Upper lobe of right lung (tissue), 1 donor: ENCODE results near the gene CD58. TPM values are rescaled to one million over a fixed set of nuclear protein-coding genes. Genes with fewer than 3 reads are reported as not detected.

Experiments used
- ATAC-seq: fragments of 200-7000 bp; cut with Tn5 transposase; one replicate; pipeline ENCODE4 v1.9.1; 2020; ENCODE audit warnings: mild to moderate bottlenecking, moderate library complexity
- DNase-seq: peaks from one replicate; pipeline ENCODE4 v3.0.0-alpha.2; 2020
- H3K27ac ChIP-seq: fragments of 200-600 bp; one replicate; pipeline ENCODE4 v1.8.0; 2022
- H3K27me3 ChIP-seq: fragments of 200-600 bp; one replicate; pipeline ENCODE4 v1.8.0; 2022; ENCODE audit warnings: mild to moderate bottlenecking
- H3K36me3 ChIP-seq: fragments of 200-600 bp; one replicate; pipeline ENCODE4 v1.8.0; 2022
- H3K4me1 ChIP-seq: fragments of 200-600 bp; one replicate; pipeline ENCODE4 v1.8.0; 2022
- H3K4me3 ChIP-seq: fragments of 200-600 bp; one replicate; pipeline ENCODE4 v1.8.0; 2022; ENCODE audit warnings: mild to moderate bottlenecking
- H3K9me3 ChIP-seq: fragments of 200-600 bp; one replicate; pipeline ENCODE4 v1.8.0; 2022
- CTCF ChIP-seq: fragments of 200-600 bp; IDR thresholded peaks from one replicate; pipeline ENCODE4 v1.8.0; 2022; ENCODE audit warnings: antibody characterized with exemption
- intact Hi-C: fragments of 100-400 bp; cut with DNase I; formaldehyde crosslinking; loops from one replicate; pipeline ENCODE4 v1.11.0; 2022
- total RNA-seq: library from RNA; stranded (reverse); fragmentation: NEBNext Ultra II Directional; extraction: Animal tissue kit (Norgen Biotek cat#: 25700); gene quantifications from one replicate; pipeline ENCODE4 v1.2.1, GENCODE V29; 2021
- donor health status: DM: no; HTN: yes; CAD: no; lungs with severe emphysema.

The CD58 gene
- total RNA-seq, 1 donor from 2014 or later = 33.2 TPM

- no peak overlapping the region for H3K27ac ChIP-seq
Observed at GRCh38 chr1:116485071-116485735, 85.6 kb downstream of the CD58 start.

GRCh38 chr1:116483481-116484309 is 87.1 kb downstream of the CD58 start:
- no peak for TF ChIP-seq CTCF
- H3K4me1 ChIP-seq = peaks cover 9% of the 10 kb centered on the region
- DNase-seq = peak; percentile 82
- H3K9me3 ChIP-seq = no peaks in the 10 kb centered on the region
- H3K27ac ChIP-seq = no peak overlapping the region
- H3K36me3 ChIP-seq = no peaks in the 10 kb centered on the region
- no peak overlapping the region for H3K4me3 ChIP-seq
- intact Hi-C loops = no loop called here
- ATAC-seq = peak; percentile 91
- H3K27me3 ChIP-seq = no peaks in the 10 kb centered on the region

More at GRCh38 chr1:116485071-116485735, 85.6 kb downstream of the CD58 start:
- TF ChIP-seq CTCF = peak; percentile 92
- peak; percentile 94 for DNase-seq
- intact Hi-C loops = no loop called here
- Histone ChIP-seq H3K4me1 (peaks cover 9% of the 10 kb centered on the region), H3K36me3 (no peaks in the 10 kb centered on the region), H3K9me3 (no peaks in the 10 kb centered on the region), H3K27me3 (no peaks in the 10 kb centered on the region), H3K4me3 (no peak overlapping the region)
- peak; percentile 91 for ATAC-seq

- H3K9me3 ChIP-seq = no peaks in the 10 kb centered on the region
- no peak for TF ChIP-seq CTCF
- no peak overlapping the region for H3K27ac ChIP-seq
- H3K27me3 ChIP-seq = no peaks in the 10 kb centered on the region
- H3K4me3 ChIP-seq = no peak overlapping the region
- DNase-seq (no peak), ATAC-seq (no peak)
- peaks cover 9% of the 10 kb centered on the region for H3K4me1 ChIP-seq
- no peaks in the 10 kb centered on the region for H3K36me3 ChIP-seq
- intact Hi-C loops = no loop called here
Observed at GRCh38 chr1:116482490-116482889, 88.3 kb downstream of the CD58 start.

- Histone ChIP-seq H3K36me3 (no peaks in the 10 kb centered on the region), H3K4me1 (peaks cover 9% of the 10 kb centered on the region), H3K4me3 (no peak overlapping the region), H3K9me3 (no peaks in the 10 kb centered on the region), H3K27ac (no peak overlapping the region), H3K27me3 (no peaks in the 10 kb centered on the region)
- intact Hi-C loops = no loop called here
- DNase-seq (no peak), ATAC-seq (no peak)
- TF ChIP-seq CTCF = no peak
Observed at GRCh38 chr1:116481934-116482333, 88.9 kb downstream of the CD58 start.

GRCh38 chr1:116478621-116479020 is 92.2 kb downstream of the CD58 start:
- intact Hi-C loops = no loop called here
- H3K36me3 ChIP-seq = no peaks in the 10 kb centered on the region
- no peaks in the 10 kb centered on the region for H3K27me3 ChIP-seq
- no peak overlapping the region for H3K27ac ChIP-seq
- TF ChIP-seq CTCF = no peak
- no peak for DNase-seq
- no peak overlapping the region for H3K4me3 ChIP-seq
- ATAC-seq = no peak
- H3K9me3 ChIP-seq = no peaks in the 10 kb centered on the region
- peaks cover 2% of the 10 kb centered on the region for H3K4me1 ChIP-seq
